GM21515 (cell line): ENCODE data around the gene JSRP1.

Experiments
- ATAC-seq: cut with Tn5 transposase; IDR thresholded peaks from one replicate; pipeline ENCODE4 v1.9.1; 2021; ENCODE audit not compliant: unreplicated experiment

JSRP1 gene

DNA sequence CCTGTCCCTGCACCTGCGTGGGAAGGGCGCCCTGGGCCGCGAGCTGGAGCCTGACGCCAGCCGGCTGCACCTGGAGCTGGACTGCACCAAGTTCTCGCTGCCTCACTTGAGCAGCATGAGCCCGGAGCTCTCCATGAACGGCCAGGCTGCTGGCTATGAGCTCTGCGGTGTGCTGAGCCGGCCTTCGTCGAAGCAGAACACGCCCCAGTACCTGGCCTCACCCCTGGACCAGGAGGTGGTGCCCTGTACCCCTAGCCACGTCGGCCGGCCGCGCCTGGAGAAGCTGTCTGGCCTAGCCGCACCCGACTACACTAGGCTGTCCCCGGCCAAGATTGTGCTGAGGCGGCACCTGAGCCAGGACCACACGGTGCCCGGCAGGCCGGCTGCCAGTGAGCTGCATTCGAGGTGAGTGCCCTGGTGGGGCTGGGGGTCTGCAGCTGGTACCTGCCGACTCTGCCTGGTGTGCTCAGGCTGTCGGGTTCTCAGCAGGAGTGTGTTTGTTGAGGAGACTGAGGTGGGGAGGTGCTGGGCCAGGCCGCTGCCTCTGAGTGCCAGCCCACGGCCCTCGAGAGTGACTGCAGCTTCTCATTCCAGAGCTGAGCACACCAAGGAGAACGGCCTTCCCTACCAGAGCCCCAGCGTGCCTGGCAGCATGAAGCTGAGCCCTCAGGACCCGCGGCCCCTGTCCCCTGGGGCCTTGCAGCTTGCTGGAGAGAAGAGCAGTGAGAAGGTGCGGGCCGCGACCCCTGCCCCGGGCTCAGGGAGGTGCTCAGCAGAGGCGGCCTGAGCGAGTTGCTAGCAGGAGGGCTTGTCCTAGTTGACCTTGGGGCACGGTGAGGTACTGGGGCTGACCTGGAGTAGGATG is 39.6 kb downstream of the JSRP1 start:
- ATAC-seq, result no peak

DNA sequence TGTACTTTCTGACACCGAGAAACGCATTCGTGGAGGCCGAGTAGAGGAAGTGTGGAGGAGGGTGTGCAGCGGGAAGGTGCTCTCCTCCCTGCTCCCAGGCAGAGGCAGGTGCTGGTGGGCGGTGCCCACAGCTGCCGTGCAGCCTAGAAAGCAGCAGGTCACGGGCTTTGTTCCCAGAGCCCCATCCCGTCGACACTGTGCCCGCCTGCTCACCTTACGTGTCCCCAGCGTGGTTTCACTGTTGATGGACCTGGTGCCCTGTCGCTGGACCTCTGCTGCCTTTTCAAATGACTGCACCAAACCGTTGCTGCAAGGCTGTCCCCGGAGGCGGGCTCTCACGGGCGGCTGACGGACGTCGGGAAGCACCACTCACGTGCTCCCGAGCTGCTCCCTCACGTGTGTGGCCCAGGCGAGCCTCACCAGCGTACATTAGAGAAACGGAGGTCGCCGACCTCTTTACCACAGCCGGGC is 40.9 kb downstream of the JSRP1 start:
- ATAC-seq, result no peak

DNA sequence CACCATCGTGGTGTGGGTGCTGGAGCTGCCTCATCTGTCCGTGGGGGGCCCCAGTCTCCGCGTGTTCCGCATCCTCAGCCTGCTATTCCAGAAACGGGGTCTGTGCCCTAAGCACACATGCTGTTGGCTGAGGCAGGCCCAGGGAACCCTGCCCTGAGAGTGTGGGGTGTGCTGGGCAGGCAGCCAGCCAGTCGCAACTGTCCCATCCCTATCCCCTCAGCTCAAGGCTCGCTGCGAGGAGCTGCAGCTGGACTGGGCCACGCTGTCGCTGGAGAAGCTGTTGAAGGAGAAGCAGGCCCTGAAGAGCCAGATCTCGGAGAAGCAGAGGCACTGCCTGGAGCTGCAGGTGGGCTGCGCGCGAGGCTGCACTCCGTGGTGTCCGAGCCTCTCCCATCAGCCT is 42.0 kb downstream of the JSRP1 start:
- no peak for ATAC-seq

DNA sequence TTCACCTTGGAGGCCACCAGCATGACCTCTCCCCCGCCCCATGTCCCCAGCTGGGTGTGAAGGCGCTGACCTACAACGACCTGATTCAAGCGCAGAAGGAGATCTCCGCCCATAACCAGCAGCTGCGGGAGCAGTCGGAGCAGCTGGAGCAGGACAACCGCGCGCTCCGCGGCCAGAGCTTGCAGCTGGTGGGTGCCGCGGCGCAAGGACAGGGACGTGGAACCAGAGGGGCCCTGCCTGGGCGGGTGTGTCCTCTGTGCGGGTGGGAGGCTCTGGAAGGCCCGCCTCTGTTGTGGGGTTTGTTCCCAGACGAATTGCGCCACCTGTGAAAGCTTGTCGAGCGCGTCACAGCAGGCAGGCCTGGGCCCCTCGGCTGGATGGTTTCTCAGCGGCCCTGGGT is 42.4 kb downstream of the JSRP1 start:
- ATAC-seq, result no peak

DNA sequence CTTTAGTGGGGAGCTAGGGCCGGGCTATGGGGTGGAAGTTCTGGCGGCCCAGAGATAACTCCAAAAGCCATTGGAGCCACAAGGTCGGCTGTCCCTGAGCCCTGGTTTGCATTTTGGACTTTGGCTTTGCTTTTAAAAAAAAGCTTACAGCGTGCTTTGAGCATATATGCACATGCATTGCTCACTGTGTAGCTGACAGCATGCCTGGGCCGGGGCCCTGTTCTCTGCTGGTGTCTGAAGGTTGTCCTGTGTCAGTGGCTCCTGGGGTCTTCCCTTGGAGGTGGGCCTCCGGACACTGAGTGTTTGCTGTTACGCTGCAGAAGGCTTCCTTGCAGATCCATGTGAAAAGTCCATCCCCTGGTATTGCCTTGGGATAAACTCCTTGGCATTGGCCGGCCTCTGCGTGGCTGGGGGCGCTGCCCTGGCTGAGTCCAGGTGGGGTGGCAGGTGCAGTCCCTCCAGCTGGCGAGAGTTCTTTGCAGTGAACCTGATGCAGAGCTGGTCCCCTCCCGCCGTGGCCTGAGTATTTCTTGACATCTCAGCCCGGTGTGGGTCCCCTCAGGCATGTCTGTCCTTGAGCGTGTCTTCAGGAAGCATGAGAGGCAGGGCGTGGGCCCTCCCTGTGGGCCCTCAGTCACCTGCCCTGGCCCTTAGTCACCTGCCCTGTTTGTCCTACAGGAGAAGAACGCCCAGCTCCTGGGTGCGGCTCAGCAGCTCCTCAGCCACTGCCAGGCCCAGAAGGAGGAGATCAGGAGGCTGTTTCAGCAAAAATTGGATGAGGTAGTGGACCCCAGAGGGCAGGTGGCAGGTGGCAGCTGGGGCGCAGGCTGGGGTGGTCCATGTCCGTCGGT is 43.1 kb downstream of the JSRP1 start:
- no peak for ATAC-seq

DNA sequence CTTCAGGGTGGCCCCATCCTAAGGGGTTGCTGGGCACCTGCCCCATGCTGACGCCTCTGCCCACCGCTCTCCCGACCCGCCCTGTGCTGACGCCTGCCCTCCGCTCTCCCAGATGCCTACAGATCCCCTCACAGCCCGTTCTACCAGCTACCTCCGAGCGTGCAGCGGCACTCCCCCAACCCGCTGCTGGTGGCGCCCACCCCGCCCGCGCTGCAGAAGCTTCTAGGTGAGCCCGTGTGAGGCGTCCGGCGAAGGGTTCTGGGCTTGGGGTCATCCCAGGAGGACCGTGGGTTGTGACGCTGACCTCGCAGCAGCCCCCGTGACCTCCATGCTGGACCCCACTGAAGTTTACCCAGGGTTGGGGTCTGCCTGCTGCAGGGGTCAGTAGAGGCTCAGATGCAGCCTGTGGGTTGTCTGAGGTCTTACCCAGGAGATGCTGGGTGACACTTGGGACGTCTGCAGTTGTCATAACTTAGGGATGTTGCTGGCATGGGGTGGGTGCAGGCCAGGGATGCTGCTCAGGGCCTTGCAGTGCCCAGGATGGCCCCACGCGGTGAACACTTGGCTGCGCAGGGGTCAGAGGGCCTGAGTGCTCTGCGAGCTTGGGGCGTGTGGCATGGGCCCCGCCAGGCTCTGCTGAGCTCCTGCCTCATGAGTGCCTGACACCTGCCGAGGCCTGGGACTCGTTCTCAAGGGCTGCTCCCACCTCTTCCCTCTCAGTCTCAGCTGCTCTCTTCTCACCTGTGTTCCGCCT is 45.1 kb downstream of the JSRP1 start:
- no peak for ATAC-seq

DNA sequence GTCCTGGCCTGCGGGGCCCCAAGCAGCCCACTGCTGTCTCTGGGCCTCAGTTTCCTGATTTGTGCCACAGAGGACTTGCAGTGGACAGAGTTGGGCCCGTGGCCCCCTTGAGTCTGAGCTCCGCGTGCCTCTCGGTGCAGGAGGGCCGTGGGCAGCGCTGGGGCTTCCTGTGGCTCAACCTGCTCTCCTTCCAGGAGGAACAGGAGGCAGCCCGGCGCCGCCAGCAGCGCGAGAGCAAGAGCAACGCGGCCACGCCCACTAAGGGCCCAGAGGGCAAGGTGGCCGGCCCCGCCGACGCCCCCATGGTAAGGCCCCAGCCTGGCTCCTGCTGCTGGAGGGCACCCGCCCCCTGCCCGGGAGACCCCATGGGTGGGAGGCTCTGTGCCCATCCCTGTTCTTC is 46.0 kb downstream of the JSRP1 start:
- no peak for ATAC-seq

DNA sequence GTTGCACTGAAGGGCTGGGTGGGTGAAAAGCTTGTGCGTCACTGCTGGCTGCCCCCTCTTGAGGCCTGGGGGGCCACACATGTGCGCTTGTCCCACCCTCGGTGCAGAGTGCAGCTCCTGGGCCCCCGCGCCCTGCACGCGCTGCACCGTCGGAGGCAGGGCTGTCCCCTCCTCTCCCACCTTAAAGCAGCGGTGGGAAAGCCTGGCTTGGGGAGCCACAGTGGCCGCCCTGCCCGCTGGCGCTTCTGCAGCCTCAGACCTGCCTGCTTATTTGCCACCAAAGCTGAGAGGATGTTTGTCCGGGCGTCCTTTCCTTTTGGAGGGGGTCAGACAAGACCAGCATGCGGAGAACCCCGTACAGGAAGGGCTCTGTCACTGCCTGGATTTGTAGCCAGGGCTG is 46.8 kb downstream of the JSRP1 start:
- ATAC-seq, result no peak

DNA sequence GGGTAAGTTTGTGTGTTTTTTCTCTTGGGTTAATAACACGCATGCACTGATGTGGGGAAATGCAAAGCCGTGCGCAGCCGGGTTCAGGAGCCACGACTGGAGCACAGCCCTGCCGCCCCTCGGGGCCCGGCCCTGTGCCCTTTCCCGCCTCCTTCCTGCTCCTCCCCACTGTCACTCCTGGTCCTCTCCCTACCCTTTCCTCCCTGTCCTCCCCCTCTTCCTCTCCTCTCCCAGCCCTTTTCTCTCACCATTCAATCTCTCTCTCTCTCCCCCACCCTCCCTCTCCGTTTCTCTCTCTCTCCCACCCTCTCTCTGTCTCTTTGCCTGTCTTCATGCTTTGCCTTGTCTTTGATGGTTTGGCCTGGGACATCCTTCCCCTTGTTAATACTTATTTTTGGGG is 47.2 kb downstream of the JSRP1 start:
- no peak for ATAC-seq

DNA sequence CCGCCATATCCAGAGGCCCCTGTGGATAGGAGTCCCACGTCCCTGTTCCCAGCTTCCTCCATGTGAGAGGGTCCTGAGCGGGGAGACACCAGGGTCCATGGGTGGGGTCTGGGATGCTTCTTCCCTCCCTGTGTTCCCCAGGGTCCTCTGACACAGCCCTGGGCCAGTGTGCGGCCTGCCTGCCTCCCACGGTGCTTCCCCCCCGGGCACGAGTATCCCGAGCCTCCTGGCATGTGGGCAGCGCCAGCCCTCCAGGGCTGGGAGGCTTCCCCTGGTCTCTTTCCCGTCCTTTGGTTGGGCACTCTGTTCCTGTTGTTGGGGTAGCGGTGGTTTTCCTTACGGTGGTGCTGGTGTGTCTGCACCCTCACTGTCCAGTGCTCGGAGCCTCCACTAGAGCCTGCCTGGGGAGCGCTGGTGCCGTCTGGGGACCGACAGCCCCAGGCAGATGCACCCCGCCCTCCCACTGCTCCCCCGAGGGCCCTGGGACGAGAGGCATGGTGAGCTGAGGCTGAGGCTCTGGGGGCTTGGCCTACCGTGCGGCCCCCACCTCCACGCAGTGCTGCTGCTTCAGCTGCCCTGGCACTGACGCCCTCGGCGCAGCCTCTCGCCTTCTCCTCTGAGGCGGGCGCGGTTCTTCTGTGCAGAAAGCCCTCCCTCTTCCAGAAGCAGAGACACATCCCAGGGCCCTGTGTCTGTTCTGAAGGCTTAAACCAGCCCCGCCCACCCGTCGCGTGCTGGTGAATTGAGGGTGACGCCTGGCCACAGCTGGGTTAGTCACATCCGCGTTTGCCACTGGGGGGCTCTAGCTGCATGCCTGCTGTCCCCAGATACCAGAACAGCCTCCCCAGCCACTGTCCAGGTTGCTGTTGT is 48.0 kb downstream of the JSRP1 start:
- no peak for ATAC-seq

DNA sequence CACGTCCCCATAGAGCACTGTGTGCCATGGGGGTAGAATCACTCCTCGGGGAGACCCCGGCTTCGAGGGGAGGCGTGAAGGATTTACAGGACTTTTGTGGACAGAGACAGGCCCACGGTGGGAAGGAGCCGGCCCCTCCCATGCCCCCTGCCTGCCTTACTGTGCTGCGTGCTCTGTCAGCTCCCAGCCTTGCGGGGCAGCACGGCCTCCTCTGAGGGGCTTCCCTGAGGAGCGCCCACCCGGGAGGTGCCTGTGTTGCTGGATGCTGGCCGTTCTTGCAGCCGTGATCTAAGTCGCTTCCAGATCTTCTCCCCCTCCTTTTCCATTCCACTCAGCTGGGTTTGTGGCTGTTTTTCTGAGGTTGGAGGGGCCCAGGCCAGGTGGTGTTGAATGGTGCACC is 49.2 kb downstream of the JSRP1 start:
- no peak for ATAC-seq

DNA sequence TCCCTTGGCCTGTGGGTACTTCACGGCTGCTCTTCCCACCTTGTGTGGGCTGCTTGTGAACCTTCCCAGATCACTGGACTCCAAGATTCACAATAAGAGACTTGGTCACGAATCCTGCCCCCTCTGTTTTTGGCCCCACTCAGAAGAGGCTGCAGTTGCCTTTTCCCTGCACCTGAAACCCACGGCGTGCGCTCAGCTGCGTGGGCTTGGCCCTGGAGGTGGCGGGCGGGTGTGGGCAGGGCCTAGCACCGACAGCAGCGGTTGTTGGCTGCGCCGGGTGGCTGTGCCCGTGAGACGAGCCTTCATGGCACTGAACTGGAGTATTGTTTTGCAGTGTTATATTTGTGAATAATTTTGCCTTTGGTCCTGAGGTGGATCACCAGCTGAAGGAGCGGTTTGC is 53.9 kb downstream of the JSRP1 start:
- ATAC-seq, result no peak
